NCI-H2171 treated with DMSO at 0.1 percent for 48 hours (cell line): Measurements from ENCODE around the gene CLDN22.

Source experiments
- DNase-seq: peaks from one replicate; lab custom pipeline; 2025; lab: John Stamatoyannopoulos, UW

CLDN22 gene

DNA sequence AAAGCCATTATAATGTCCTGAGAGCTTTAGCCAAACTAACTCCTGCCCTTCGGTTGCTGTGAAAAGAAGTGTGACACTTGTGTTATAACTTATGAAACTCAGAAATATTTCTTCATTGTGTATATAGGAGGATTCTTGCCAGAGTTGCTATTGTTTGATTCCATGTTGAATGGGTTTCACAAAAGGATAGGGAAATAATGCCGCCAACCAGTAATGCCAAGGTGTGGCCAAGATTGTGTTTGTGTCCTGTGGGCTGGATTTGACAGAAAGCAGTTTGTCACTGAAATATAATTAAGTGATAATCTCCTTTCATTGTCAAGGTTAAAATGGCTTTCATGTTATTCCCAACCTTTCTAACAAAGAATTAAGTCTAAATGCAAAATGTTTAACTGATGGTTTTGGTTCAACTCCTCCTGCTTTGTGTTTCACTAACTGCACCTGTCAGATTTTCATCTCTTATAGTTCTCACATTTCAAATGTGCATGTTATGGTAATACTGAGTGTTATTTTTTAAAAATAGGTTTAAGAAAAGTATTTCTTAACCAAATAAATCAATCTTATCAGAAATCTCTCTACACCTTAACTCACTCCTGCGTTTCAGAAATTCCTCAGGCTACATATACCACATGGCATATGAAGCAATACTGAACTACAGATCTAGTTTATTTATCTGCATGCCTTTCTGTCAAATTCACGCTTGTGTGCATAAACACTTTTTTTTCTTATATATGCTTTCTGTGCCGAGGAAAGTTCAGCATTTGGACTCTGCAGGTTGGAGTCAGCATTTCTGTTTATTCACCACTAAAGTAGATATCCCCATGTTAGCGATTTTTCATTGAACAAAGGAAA, at the start of gene CLDN22:
Gene CLDN22 (minus strand): TSS at position 66 of the 849 bp plus-strand sequence. CDS start 58 bp downstream, at position 8.
- no peak for DNase-seq

DNA sequence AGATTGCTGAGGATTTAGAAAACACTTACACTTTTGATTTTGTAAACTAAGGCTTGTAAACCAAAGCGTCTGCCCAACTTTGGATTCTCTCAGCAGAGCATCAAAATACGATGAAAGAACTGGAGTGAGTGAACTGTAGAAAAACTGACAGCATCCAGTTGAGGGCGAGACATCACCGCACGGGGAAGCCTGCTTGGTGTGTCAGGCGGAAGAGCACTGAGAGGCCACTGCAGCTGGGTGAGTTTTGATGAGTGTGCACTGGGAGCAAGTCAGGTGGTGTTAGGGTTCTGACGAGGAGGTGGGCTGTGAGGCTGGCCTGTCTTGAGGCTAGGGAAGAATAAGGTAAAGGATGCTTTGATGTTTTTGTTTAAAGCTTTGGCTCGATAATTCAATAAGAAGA, 49.0 kb upstream of the CLDN22 start:
- DNase-seq = no peak

DNA sequence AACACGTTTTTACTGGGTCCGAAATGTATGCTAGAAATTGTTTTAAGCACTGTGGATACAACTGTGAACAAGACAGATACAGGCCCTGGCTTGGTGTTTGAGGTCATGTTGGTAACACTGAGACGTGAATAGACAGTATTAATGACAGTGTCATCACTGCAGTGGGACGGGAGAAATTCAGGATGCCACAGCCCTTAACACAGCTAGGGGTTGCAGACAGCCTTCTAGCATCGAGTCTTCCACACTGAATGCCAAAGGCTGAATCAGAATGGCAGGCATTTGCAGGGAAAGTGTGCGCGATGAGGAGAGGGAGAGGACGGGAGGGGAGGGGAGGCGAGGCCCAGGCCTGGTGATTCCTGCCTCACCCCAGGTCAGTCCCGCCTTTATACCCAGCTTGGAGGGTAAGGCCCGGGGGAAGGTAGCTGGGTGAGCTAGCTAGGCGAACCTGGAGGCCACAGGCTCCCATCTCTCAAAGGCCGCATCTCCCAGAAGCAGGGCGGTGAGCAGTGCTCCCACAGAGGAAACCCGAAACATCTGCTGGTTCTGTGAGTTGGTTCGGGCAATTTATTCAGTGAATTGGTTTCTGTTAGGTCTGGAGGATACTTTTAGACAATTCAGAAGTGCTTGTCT, 46.2 kb upstream of the CLDN22 start:
- DNase-seq = no peak

DNA sequence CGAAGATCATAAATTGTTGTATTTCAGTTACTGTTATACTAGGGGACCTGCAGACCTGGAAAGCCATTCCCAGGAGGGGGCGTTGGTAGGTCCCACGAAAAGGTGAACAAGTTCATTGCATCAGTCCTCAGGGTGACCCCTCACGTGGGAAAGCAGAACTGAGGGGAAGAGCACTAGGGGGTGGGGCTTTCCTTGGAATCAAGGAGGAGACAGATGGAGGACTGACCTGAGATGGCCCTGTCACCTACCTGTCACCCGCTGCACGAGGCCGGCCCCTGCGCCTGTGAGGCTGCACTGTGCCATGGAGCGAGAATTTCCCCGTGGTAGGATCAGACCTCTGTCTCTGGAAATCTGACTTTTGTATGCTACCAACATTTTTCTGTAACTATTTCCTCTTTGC, 43.9 kb upstream of the CLDN22 start:
- no peak for DNase-seq

DNA sequence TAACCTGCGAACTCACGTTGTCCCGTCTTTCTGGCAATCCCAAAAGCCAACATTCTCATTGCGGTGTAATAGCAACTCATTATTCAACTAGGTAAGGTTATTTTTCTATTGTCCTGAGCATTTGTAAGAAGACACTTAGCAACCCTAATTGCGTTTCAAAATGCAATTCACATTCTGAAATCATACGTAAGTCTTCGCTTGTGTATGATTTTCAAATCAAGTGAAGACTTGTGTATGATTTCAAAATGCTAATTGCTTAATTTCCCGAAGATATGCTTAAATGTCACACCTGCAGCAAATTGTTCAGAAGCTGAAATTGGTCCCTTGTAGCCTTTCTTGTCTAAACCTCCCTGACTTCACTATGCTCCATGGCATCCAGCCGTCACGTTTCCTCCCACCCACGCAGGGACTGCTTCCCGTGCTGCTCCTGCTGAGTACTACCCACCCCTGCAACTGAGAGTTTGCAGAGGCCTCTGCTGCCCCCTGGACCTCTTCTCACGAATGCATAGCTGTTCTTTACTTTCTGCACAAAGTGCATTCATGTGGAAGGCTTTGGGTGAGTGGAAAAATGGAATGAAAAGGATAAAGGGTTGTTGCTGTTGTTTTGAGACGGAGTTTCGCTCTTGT, 43.0 kb upstream of the CLDN22 start:
- DNase-seq = no peak

DNA sequence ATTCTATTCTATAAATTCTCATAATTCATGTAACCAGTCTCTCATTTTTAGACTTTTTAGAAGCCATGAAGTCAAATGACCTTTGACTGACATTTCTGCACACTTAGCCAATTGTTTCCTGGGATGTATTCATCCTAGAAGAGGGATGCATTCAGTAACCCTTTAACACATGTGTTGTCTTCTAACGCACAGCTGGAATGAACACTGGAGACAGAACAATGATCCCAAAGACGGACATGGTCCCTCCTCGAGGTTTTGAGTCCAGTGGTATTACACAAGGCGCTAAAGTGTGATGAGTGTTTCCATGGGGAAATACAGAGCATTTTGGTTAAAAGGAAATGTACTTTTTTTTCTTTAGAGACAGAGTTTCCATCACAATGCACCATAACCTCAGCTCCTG, 42.0 kb upstream of the CLDN22 start:
- no peak for DNase-seq

DNA sequence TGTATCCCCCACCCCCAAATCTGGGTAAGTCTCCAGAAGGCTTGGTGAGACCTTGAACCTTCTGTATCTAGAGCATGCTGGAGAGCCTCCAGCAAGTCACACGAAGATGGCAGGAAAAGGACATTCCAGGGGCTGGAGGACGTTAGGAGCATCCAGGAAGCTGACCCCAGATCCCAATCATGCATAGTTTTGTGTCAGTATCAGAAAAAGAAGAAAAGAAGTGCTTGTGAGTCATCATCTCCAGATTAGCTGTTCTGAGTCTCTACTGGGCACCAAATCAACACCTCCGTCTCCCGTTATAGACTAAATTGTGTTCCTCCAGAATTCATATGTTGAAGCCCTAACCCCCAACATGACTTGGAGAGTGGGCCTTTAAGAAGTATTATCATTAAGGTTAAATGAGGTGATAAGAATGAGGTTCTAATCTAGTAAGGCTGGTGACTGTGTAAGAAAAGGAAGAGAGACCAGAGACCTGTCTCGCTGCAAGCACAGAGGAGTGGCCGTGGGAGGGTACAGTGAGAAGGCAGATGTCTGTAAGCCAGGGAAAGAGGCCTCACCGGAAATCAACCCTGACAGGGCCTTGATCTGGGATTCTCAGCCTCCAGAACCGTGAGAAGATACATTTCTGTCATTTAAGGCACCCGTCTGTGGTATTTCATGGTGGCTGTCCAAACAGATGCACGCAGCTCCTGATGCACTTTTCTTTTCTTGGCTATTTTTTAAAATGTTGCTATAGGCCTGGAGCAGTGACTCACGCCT, 40.3 kb upstream of the CLDN22 start:
- DNase-seq = no peak

DNA sequence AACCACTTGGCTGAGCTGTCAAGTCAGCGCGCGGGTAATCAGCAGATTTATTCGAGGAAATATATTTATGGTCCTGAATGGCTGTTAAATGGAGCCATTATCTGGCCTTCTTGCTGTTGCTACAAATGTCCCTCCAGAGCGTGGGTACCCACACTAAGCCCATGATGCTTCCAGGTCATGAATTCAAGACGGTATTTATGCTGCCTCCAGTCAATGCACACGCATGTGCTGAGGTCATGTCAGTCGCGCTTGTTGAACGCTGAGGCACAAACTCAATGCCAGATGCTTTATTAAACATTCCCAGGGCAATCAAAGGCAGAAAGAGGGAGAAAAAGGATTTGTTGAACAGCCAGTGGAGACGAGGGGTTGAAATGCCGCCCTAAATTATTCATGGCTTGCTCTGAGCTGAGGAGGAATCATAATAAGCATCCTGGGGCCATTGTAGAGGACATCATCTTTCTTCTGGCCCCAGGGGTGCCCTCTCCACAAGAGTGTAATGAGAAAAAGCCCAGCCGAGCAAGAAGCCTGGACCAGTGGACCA, 38.2 kb upstream of the CLDN22 start:
- no peak for DNase-seq

DNA sequence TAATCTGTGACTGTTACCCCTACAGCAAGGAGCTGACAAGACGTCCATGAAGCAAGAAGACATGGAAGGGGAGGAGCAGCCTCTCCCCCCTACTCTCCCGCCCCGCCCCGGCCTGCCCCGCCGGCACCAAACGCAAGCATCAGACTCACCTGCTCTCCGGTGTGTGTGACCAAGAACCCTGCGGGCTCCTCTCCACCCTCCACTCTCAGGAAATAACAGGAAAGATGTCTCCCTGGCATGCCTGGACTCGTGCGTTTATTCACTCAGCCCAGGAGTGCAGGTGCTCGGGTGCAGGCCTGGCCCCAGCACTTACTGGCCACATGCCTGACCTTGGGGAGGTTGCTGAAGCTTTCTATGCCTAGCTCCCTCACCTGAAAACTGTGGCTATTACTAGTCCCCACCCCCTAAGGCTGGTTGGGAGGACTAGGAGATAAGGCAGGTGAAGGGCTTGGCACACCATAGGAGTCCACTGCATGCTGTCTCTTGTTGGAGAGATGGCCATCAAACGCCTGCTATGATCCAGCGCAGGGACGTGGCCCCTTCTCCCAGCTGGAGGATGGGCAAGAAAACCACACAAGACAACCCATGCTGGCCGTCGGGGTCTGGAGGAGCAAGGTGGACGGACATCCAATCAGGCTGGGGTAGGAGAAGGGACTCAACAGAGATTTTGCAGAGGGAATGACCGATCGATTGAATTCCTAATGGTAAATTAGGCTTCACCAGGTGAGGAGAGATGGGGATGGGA, 37.0 kb upstream of the CLDN22 start:
- DNase-seq = no peak

DNA sequence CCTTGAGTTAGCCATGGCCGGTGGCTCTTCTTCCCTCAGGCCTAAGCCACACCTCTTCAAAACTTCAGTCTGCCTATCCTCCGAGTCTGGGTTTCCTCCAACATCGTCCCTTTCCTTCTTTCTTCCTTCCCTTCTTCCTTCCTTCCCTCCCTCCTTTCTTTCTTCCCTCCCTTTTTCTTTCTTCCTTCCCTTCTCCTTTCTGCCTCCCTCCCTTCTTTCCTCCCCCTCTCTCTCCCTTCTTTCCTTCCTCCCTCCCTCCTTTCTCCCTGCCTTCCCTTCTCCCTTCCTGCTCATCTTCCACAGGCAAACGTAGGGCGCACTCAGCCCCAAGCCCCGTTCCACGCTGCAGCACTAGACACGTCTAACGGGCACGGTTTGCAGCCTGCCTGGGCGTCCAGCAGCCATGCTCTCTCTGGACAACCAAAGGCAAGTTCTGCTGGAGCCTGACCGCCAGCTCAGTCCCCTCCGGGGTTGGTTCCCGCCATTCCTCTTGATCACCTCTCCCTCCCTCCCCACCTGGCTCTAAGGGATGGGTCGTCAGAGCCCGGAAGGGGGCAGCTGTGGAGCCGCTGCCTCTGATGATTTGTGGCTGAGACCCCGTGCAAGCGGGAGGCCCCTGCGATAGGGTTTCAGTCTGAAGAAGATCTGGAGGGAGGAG, 36.2 kb upstream of the CLDN22 start:
- no peak for DNase-seq

DNA sequence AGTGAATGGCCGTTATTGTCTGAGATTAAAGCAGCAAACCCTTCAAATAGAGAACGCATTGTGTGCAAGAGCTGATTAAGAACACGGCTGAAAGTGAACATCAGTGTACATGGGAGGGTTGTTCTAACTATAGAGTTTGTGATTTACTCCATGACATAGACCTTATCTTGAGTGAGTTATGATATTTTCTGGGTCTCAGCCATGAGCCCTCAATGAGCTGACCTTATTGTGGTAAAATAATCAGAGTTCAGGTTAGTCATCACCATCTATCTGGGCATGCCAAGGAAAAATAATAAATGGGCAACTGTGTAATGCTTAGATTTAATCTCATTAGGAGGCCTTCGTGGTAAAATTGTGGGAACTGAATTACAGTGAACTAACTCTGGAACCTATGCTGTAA, 35.3 kb upstream of the CLDN22 start:
- DNase-seq = no peak

DNA sequence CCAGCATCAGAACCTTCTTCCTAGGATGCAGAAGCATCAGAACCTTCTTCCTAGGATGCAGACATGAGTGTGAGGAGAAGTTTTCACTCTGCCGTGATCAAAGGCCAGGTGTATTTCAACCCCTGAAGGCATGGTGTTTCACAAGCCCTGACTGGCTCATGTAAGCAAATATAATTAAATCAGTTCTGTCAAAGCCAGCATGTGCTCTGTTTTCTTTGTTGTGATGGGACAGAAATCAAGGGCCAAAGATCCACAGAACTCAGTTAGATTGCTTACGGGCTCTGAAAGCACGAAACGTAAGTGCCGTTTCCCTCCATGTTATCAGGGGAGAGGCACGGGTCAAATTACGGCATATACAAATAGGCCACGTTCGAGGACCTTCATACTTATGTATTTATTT, 34.1 kb upstream of the CLDN22 start:
- no peak for DNase-seq

DNA sequence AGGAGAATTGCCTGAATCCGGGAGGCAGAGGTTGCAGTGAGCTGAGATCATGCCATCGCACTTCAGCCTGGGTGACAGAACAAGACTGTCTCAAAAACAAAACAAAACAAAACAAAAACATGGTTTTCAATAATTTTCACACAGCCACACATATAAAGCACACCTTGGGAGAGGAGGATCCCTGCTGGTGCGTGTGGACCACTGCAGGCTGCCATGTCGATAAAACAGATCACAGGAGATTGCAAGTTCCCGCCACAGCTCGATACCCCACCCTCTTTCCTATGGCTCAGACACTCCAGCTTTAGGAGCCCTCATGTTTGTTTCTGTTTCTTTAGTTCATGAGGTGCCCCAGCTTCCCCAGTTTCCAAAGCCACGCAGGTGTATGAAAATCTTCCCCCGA, 33.5 kb upstream of the CLDN22 start:
- no peak for DNase-seq

DNA sequence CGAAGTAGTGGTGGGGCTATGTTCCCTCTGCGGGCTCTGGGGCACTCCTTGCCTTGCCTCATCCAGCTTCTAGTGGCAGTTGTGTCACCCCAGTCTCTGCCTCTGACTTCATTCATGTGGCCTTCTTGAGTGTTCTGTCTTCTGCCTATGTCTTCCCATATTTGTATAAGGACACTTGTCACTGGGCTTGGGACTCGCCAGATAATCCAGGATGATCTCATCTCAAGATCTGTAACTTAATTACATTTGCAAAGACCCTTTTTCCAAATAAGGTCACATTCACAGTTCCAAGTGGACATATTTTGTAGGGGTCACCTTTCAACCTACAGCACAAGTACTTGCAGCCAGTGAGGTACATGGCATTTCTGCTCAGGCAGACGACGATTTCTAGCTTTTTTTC, 32.5 kb upstream of the CLDN22 start:
- no peak for DNase-seq

DNA sequence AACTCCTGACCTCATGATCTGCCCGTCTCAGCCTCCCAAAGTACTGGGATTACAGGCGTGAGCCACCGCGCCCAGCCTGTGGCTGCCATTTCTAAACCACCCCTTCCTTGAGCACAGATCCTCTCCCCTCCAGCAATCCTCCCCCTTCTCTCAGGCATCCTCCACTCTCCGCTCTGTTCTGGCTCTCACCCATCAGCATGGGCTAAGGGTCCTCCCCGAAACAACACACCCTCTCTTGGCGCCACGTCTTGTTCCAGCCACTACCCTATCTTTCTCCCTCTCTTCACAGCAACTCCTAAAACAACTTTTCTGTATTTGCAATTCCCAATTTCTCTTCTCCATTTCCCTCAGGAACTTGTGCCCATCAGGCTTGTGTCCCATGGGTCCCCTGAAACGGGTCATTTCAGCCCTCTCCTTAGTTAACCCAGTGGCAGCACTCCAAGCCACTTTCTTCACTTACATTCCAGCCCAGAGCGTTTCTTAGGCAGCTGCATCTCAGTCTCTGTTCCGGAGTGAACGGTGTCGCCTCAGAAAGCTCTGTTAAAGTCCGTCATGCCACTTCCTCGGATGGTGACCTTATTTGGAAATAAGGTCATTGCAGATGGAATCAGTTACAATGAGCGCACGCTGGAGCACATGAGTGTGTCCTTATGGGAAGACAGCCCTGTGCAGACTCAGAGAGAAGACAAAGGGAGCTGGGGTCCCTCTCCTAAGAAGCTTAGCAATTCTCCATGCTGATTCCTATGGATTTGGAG, 30.4 kb upstream of the CLDN22 start:
- no peak for DNase-seq

DNA sequence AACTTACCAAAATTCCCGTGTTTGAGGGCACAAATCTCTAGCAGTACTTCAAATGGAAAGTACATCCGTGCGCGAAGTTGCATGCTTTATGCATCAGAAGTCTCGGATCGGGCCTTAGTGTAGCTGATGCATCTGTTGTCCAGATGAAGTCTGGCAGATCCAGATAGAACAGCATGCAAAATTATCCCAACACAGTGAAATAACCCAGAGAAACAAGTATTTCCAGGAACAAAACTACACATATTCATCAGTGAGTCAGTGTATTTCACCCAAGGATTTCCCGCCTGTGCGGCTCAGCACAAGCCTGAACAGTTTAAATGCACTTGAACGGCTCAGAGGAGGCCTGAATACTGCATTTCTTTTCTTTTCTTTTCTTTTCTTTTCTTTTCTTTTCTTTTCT, 29.6 kb upstream of the CLDN22 start:
- DNase-seq = no peak

DNA sequence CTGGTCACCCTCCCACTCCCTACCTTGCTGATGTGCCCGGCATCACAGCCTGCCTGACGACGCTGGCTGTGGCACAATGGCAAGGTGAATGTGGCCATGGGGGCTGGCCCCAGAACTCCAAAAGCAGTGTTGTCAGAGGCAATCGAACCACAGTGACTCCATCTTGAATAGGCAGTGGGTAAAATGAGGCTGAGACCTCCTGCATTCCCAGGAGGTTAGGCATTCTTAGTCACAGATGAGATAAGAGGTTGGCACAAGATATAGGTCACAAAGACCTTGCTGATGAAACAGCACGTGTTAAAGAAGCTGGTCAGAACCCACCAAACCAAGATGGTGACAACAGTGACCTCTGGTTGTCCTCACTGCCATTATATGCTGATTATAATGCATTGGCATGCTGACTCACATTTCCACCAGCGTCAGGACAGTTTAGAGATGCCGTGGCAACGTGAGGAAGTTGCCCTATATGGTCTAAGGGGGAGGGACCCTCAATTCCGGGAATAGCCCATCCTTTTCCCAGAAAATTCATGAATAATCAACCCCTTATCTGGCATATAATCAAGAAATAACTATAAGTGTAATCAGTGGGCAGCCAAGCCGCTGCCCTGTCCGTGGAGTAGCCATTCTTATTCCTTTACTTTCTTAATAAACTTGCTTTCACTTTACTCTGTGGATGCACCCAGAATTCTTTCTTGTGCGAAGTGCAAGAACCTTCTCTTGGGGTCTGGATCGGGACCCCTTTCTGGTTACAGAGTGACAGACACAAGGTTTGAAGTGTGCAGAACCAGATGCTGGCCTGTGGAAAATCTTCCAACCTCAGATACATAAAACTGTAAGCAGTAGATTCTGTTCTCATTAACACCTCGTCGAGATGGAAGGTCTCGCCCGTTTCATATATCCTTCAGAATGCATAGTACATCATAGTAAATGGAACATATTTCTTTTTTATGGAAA, 28.9 kb upstream of the CLDN22 start:
- DNase-seq = no peak

DNA sequence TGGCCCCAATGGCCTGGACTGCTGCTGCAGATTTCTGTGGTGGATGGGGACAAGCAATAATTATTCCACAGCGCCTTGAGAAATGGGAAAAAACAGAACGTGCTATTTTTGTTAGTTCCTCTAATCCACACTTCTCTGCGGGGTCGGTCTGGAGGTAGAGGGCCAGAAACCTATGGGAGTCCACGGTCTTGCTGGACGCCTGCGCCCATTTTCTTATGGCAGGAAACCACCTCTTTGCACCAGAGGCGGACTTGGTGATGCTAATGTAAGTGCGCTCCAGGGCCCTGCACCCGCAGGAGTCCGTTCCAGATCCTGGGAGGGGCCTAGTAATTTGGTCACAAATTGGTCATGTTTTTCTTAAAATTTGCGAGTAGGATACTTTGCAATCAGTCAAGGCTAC, 28.1 kb upstream of the CLDN22 start:
- DNase-seq = no peak

DNA sequence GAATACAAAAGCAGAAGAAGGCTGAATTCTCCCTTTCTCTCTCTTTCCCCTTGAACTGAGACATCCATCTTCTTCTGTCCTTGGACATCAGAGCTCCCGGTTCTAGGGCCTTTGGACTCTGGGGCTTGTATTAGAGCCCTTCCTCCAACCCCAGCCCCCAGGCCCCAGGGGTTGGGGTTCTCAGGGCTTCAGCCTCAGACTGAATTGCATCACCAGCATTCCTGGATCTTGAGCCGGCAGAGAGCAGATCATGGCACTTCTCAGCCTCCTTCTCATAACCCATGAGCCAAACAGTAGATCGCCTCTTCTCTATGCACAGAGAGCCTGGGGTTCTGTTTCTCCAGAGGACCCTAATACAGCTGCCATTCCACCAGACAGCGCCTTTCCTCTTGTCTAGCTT, 27.5 kb upstream of the CLDN22 start:
- DNase-seq = no peak
